Mucosa of gallbladder (tissue), 1 donor: ENCODE measurements around the gene XIRP1. TPM values are rescaled to one million over a fixed set of nuclear protein-coding genes. Genes with fewer than 3 reads are reported as not detected.

ENCODE experiments used
- total RNA-seq: library from RNA; stranded (reverse); gene quantifications from one replicate; pipeline ENCODE4 v1.2.1, GENCODE V29; 2021
- donor health status: DM: no; HTN: no; CAD: no.

XIRP1 gene
- total RNA-seq, 1 donor from 2014 or later, result 0.09 TPM

Other genes with a start within 250 kb of the XIRP1 start
- gene SCN11A, start 140.7 kb downstream of the XIRP1 start, total RNA-seq, result 0.09 TPM
- 45.6 TPM for gene WDR48, start 140.6 kb downstream of the XIRP1 start, total RNA-seq
- 84.3 TPM for gene GORASP1, start 85.0 kb downstream of the XIRP1 start, total RNA-seq
- gene TTC21A, start 84.9 kb downstream of the XIRP1 start, total RNA-seq, result 13.4 TPM
- 21.7 TPM for gene CSRNP1, start 39.0 kb downstream of the XIRP1 start, total RNA-seq
- gene CX3CR1, start 87.4 kb upstream of the XIRP1 start, total RNA-seq, result 22.6 TPM
- not detected for gene CCR8, start 137.1 kb upstream of the XIRP1 start, total RNA-seq
- gene SLC25A38, start 190.8 kb upstream of the XIRP1 start, total RNA-seq, result 42.9 TPM
- 518 TPM for gene RPSA, start 214.1 kb upstream of the XIRP1 start, total RNA-seq